ENCODE results near the gene DCDC2C. TPM values are rescaled to one million over a fixed set of nuclear protein-coding genes. Genes with fewer than 3 reads are reported as not detected.

The DCDC2C gene
- total and polyA plus RNA-seq, 2 donors (not counting 3 experiments of a cell fraction or from before 2014, with no cell fraction given) = not detected

- no peaks in the 10 kb centered on the region for H3K9me3 ChIP-seq (replicated peaks; ENCODE audit: control insufficient read depth, insufficient read depth, low read length)
- POLR2A ChIA-PET = no interaction called here
- H3K27ac ChIP-seq (ENCODE audit: insufficient read depth, low read depth, low read length) = no peak overlapping the region
- no peak for FAIRE-seq
- DNase-seq (ENCODE audit: low read depth, low spot score) = no peak
- H3K36me3 ChIP-seq (ENCODE audit: control insufficient read depth in 2 of 2, extremely low read depth in 1 of 2, insufficient read depth in 2 of 2, low read length in 2 of 2) = no peaks in the 10 kb centered on the region
- H2AFZ ChIP-seq (ENCODE audit: low read depth, low read length) = no peak overlapping the region
- H3K9me1 ChIP-seq (replicated peaks; ENCODE audit: control insufficient read depth, extremely low read depth, insufficient read depth, low read length) = no peaks in the 10 kb centered on the region
- no peaks in the 10 kb centered on the region for H3K79me2 ChIP-seq (ENCODE audit: control insufficient read depth, insufficient read depth, low read length)
- BruUV-seq (replicated peaks) = no TSS peak
- no peak overlapping the region for H3K9ac ChIP-seq (replicated peaks; ENCODE audit: extremely low read depth, insufficient read depth, low read length)
- peaks cover 4 to 5% of the 10 kb centered on the region in 2 experiments for H3K27me3 ChIP-seq (ENCODE audit: control insufficient read depth in 2 of 2, insufficient read depth in 2 of 2, low read length in 2 of 2)
- CTCF ChIA-PET = no interaction called here
- no peak for TF ChIP-seq MYC (IDR thresholded peaks at IDR 0.05; ENCODE audit: low read depth, low read length)
- TF ChIP-seq EZH2 (IDR thresholded peaks at IDR 0.05; ENCODE audit: borderline replicate concordance, low read depth, low read length, severe bottlenecking) = peak; percentile 40
- intact Hi-C loops (cut with micrococcal nuclease) (no loop called here), dilution Hi-C loops (cut with MboI; ENCODE audit: extremely low pct_ligation_motif_present, low sequenced_read_pairs) (no loop called here)
- no peaks in the 10 kb centered on the region for H4K20me1 ChIP-seq (replicated peaks; ENCODE audit: control insufficient read depth, extremely low read depth, insufficient read depth, low read length)
- H3K4me1 ChIP-seq (ENCODE audit: control insufficient read depth, extremely low read depth, insufficient read depth, low read length) = no peaks in the 10 kb centered on the region
- H3K4me2 ChIP-seq (ENCODE audit: insufficient read depth, low read length) = no peak overlapping the region
- H3K4me3 ChIP-seq (replicated peaks in 1 of 3; ENCODE audit: insufficient read depth in 1 of 3, low read depth in 1 of 3, low read length in 3 of 3) = no peak overlapping the region
These were observed 481 bp downstream of the DCDC2C start for GRCh38 chr2:3703757-3704355.

GRCh38 chr2:3704692-3705091, 1.3 kb downstream of the DCDC2C start:
- H4K20me1 ChIP-seq (replicated peaks; ENCODE audit: control insufficient read depth, extremely low read depth, insufficient read depth, low read length) = no peaks in the 10 kb centered on the region
- no peak overlapping the region for H2AFZ ChIP-seq (ENCODE audit: low read depth, low read length)
- no peaks in the 10 kb centered on the region for H3K4me1 ChIP-seq (ENCODE audit: control insufficient read depth, extremely low read depth, insufficient read depth, low read length)
- no peak overlapping the region for H3K27ac ChIP-seq (ENCODE audit: insufficient read depth, low read depth, low read length)
- H3K36me3 ChIP-seq (ENCODE audit: control insufficient read depth in 2 of 2, extremely low read depth in 1 of 2, insufficient read depth in 2 of 2, low read length in 2 of 2) = no peaks in the 10 kb centered on the region
- H3K27me3 ChIP-seq (ENCODE audit: control insufficient read depth in 2 of 2, insufficient read depth in 2 of 2, low read length in 2 of 2) = peaks cover 4 to 5% of the 10 kb centered on the region in 2 experiments
- H3K9me3 ChIP-seq (replicated peaks; ENCODE audit: control insufficient read depth, insufficient read depth, low read length) = no peaks in the 10 kb centered on the region
- no TSS peak for BruUV-seq (replicated peaks)
- H3K4me3 ChIP-seq (replicated peaks in 1 of 3; ENCODE audit: insufficient read depth in 1 of 3, low read depth in 1 of 3, low read length in 3 of 3) = no peak overlapping the region
- TF ChIP-seq MAX (IDR thresholded peaks at IDR 0.05; ENCODE audit: insufficient read depth, insufficient read length) = no peak
- no peak for TF ChIP-seq POLR2A (IDR thresholded peaks at IDR 0.05; ENCODE audit: low read depth, low read length)
- dilution Hi-C loops (cut with MboI; ENCODE audit: extremely low pct_ligation_motif_present, low sequenced_read_pairs) (no loop called here), intact Hi-C loops (cut with micrococcal nuclease) (no loop called here)
- no peak for FAIRE-seq
- POLR2A ChIA-PET = no interaction called here
- no peaks in the 10 kb centered on the region for H3K79me2 ChIP-seq (ENCODE audit: control insufficient read depth, insufficient read depth, low read length)
- no peak overlapping the region for H3K4me2 ChIP-seq (ENCODE audit: insufficient read depth, low read length)
- DNase-seq (ENCODE audit: low read depth, low spot score) = no peak
- CTCF ChIA-PET = no interaction called here
- no peak overlapping the region for H3K9ac ChIP-seq (replicated peaks; ENCODE audit: extremely low read depth, insufficient read depth, low read length)
- no peaks in the 10 kb centered on the region for H3K9me1 ChIP-seq (replicated peaks; ENCODE audit: control insufficient read depth, extremely low read depth, insufficient read depth, low read length)
